Measurements from ENCODE around the gene OBSCN.

DNA sequence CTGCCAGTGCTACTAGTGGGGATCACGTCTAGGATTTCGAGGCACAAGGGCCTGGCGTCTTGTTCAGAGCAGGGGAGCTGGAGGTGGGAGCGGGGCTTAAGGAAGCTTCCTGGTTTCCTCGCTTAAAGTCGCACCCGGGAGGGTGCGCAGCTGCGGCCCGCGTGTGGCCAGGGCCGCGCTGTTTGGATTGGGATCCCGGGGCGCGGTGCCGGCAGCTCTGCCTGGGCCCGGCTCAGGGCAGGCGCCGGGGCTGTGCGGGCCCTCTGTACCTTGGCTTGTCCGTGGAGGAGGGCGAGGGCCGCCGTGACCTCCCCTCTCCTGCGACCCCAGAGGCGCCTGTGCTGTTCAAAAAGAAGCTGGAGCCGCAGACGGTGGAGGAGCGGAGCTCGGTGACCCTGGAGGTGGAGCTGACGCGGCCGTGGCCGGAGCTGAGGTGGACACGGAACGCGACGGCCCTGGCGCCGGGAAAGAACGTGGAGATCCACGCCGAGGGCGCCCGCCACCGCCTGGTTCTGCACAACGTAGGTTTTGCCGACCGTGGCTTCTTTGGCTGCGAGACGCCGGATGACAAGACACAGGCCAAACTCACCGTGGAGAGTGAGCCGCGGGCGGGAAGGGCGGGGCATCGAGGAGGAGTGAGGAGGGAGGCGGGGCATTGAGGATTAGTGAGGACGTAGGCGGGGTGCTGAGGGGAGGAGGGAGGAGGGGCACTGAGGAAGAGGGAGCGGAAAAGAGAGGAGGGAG, 67.8 kb downstream of the OBSCN start:
- TF ChIP-seq POLR2AphosphoS5 (IDR thresholded peaks at IDR 0.05; ENCODE audit: low read depth) (no peak), GABPA (IDR thresholded peaks at IDR 0.05; ENCODE audit: low read depth) (no peak), SPI1 (IDR thresholded peaks at IDR 0.05; ENCODE audit: borderline replicate concordance, low read depth) (no peak)
- TF ChIP-seq, protein P1, sequence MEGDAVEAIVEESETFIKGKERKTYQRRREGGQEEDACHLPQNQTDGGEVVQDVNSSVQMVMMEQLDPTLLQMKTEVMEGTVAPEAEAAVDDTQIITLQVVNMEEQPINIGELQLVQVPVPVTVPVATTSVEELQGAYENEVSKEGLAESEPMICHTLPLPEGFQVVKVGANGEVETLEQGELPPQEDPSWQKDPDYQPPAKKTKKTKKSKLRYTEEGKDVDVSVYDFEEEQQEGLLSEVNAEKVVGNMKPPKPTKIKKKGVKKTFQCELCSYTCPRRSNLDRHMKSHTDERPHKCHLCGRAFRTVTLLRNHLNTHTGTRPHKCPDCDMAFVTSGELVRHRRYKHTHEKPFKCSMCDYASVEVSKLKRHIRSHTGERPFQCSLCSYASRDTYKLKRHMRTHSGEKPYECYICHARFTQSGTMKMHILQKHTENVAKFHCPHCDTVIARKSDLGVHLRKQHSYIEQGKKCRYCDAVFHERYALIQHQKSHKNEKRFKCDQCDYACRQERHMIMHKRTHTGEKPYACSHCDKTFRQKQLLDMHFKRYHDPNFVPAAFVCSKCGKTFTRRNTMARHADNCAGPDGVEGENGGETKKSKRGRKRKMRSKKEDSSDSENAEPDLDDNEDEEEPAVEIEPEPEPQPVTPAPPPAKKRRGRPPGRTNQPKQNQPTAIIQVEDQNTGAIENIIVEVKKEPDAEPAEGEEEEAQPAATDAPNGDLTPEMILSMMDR (IDR thresholded peaks at IDR 0.05; ENCODE audit: insufficient read depth, low read length) = no peak
- TF ChIP-seq, protein P2, sequence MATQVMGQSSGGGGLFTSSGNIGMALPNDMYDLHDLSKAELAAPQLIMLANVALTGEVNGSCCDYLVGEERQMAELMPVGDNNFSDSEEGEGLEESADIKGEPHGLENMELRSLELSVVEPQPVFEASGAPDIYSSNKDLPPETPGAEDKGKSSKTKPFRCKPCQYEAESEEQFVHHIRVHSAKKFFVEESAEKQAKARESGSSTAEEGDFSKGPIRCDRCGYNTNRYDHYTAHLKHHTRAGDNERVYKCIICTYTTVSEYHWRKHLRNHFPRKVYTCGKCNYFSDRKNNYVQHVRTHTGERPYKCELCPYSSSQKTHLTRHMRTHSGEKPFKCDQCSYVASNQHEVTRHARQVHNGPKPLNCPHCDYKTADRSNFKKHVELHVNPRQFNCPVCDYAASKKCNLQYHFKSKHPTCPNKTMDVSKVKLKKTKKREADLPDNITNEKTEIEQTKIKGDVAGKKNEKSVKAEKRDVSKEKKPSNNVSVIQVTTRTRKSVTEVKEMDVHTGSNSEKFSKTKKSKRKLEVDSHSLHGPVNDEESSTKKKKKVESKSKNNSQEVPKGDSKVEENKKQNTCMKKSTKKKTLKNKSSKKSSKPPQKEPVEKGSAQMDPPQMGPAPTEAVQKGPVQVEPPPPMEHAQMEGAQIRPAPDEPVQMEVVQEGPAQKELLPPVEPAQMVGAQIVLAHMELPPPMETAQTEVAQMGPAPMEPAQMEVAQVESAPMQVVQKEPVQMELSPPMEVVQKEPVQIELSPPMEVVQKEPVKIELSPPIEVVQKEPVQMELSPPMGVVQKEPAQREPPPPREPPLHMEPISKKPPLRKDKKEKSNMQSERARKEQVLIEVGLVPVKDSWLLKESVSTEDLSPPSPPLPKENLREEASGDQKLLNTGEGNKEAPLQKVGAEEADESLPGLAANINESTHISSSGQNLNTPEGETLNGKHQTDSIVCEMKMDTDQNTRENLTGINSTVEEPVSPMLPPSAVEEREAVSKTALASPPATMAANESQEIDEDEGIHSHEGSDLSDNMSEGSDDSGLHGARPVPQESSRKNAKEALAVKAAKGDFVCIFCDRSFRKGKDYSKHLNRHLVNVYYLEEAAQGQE (IDR thresholded peaks at IDR 0.05; ENCODE audit: insufficient replicate concordance, low read depth) = no peak

Measured in HL-60 (cell line).